NCI-H2227 (cell line): Measurements from ENCODE around the gene NPM1.
"Not testable (repeated sequence)": the region's sequence is repeated elsewhere in the genome, so short reads cannot be mapped to it uniquely, and the experiment has no call there.

Experiments
- DNase-seq: peaks from one replicate; lab custom pipeline; 2025; ENCODE audit not compliant: unreplicated experiment; lab: John Stamatoyannopoulos, UW

Gene NPM1, protein sequence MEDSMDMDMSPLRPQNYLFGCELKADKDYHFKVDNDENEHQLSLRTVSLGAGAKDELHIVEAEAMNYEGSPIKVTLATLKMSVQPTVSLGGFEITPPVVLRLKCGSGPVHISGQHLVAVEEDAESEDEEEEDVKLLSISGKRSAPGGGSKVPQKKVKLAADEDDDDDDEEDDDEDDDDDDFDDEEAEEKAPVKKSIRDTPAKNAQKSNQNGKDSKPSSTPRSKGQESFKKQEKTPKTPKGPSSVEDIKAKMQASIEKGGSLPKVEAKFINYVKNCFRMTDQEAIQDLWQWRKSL

DNA sequence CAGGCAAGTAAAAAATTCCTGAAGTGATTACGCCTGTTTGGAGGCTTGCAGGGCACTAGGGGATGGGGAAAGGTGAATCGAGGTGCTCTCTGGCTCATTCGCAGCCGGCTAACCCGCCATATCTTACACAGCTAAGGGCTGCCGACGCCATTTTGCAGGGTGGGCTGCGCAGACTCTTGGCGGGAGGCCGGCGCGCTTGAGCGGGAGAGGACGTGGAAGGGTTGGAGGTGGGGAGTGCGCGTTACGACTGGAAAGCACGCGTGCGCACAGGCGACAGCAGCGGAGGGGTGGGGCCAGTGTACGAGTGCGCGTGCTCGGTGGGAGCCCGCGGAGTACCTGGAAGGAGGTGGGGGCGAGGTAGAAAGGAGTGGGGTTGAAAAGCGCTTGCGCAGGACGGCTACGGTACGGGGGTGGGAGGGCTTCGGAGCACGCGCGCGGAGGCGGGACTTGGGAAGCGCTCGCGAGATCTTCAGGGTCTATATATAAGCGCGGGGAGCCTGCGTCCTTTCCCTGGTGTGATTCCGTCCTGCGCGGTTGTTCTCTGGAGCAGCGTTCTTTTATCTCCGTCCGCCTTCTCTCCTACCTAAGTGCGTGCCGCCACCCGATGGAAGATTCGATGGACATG, at the start of gene NPM1:
NPM1 (plus strand) TSS at position 505 of the 625 bp plus-strand sequence; CDS start at position 605, 100 bp downstream.
- DNase-seq: peak; percentile 97

DNA sequence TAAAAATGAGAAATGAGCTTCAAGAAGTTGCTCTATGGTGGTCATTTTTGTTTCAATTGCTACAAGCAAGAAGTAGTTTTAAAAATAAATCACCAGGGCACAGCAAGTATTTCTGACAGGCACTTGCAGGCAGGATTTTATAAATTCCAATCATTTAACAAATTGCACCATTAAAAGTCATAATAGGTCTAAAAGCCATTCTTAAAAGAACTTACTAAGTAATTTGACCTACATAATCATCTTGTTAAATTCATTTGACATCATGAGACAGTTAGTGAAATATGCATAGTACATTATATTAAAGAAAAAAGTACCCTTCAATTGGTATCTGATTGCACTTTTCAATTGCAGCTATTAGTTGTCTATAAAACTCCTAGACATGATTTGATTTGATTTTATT, 47.6 kb upstream of the NPM1 start:
- DNase-seq: no peak

- no peak for DNase-seq
Observed at GRCh38 chr5:171340491-171340890, 47.2 kb upstream of the NPM1 start.

DNA sequence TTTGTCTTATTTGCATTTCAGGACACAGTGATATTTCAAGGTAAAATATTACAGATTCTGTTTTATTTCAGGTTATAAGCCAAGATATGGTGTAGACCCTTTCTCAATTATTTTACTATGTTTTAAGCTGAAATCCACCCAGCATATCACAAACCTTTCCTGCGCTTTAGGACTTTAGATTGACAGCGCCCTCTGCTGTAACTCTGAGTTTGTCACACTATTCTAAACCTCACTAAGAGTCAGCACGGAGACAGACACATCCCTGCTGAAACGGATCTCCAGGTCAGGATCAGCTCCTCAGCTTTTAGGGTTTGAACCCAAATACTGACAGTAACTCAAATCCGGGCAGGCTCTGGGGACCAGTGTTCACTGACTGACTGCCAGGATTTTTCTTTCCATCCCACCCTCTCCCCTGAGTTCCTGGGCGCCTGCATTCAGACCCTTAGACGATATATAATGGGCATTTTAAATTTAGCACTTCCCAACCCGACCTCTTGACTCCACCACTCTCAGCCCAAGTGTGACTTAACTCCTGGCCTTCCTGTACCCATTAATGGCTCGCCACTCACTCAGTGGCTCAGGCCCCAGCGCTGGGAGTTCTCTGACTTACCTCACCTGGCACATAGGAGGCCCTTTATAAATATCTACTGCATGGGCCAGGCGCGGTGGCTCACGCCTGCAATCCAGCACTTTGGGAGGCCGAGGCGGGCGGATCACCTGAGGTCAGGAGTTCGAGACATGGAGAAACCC, 45.1 kb upstream of the NPM1 start:
- DNase-seq: peak; percentile 71

DNA sequence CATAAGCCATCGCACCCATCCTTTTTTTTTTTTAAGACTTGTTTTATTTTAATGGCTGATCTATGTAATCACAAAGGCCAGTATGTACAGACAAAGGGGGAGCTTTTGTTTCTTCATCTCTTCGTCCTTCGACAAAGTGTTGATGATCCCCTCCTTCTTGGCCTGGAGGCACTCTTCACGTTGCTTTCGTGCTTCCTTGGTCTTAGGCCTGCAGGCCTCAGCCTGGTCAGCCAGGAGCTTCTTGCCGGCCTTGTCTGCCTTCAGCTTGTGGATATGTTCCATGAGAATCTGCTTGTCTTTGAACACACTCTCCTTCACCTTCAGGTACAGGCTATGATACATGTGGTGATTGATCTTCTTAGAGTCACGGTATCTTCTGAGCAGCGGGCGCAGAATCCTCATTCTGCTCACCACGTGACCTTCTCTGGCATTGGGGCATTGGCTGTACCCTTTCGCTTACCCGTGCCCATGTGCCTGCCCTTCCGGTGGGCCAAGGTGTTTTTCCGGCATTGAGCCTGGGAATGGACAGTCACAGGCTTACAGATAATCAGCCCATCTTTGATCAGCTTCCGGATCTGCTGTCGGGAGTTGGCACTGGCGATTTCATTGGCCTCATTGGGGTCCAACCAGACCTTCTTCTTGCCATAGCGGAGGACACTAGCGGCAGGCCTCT, 42.6 kb upstream of the NPM1 start:
- no peak for DNase-seq

- no peak for DNase-seq
Observed at GRCh38 chr5:171351536-171352073, 36.0 kb upstream of the NPM1 start.

- no peak for DNase-seq
Observed at GRCh38 chr5:171355302-171355724, 32.3 kb upstream of the NPM1 start.

DNA sequence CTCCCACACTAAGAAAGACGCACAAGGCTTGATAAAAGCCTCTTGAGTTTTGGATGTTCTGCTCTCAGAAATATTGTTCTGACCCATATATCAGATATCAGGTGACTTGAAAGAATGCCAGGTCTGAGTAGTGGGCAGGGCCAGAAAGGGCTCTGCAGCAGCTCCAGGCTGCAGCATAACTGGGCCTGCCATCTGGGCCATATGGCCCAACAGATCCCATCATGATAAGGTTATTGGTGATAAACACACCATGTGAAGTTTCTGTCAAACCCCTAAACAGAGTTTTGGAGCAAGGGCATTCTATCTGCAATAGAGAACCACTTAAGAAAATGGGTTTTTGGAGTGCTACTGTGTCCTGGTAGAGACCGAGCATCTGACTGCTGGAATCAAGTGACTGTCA, 29.8 kb upstream of the NPM1 start:
- DNase-seq: no peak

- DNase-seq: not testable (repeated sequence)
Observed at GRCh38 chr5:171361151-171361550, 26.5 kb upstream of the NPM1 start.

DNA sequence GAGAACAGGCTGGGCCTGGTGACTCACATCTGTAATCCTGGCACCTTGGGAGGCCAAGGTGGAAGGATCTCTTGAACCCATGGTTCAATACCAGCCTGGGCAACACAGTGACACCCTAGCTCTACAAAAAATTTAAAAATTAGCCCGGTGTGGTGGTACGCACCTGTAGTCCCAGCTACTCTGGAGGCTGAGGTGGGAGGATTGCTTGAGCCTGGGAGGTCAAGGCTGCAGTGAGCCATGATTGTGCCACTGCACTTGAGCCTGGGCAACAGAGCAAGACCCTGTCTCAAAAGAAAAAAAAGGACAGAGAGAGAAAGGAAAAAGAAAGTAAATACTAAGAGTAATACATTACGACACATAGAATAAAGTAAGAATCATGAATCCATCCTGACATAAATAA, 24.4 kb upstream of the NPM1 start:
- not testable (repeated sequence) for DNase-seq

- DNase-seq: peak; percentile 25
Observed at GRCh38 chr5:171363846-171364245, 23.8 kb upstream of the NPM1 start.

DNA sequence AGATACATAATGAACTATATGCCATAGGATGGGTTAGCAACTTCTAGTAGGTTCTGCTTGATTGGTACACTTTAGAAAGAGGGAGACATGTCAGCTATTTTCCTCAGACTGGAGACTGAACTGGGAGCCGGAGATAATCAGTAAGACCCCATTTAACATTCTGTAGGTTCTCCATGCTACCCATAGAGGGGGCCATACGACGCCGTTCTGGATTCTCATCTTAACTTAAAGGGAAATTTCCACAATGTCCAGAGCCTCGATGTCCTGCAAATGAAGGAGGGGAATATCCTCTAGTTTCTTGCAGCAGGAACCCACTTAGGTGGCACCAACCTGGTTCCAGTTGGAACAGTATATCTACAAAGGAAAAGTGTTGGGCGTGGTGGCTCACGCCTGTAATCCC, 22.3 kb upstream of the NPM1 start:
- no peak for DNase-seq

GRCh38 chr5:171366645-171367044, 21.0 kb upstream of the NPM1 start:
- no peak for DNase-seq

DNA sequence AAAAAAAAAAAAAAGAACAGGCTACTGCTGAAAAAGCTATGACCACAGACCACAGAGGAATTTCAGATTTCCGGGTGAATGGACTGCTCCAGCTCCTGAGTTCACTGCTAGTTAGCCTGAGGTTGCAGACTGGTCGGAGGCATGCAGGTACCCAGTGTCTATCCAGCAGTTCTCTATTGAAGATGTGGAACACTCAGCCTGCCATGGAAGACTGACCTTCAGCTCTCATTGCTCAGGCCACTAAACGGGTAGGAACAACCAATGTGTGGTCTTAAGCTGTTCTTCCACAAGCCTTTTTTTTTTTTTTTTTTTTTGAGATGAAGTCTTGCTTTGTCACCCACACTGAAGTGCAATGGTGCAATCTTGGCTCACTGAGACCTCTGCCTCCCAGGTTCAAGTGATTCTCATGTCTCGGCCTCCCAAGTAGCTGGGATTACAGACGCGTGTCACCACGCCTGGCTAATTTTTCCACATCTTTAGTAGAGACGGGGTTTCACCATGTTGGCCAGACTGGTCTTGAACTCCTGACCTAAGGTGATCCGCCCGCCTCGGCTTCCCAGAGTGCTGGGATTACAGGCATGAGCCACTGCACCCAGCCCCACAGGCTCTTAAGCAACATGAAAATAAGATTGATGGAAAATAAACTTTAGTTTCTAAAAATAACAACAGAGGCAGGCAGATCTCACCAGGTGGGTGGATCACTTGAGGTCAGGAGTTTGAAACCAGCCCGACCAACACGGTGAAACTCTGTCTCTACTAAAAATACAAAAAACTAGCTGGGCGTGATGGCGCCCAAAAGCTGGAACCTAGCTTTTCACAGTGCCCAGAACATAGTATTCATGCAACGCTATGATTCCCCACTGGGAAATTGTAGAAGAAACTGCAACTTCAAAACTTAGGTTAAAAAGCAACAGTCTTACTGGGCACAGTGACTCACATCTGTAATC, 20.0 kb upstream of the NPM1 start:
- DNase-seq: no peak

DNA sequence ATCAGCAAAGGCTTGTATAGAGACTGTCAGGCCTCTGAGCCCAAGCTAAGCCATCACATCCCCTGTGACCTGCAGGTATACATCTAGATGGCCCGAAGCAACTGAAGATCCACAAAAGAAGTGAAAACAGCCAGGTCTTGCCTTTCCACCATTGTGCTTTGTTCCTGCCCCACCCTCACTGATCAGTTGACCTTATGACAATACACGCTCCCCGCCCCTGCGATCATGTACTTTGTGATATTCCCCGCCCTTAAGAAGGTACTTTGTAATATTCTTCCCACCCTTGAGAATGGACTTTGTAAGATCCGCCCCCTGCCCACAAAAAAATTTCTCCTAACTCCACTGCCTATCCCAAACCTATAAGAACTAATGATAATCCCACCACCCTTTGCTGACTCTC, 18.6 kb upstream of the NPM1 start:
- no peak for DNase-seq

GRCh38 chr5:171369898-171370297, 17.8 kb upstream of the NPM1 start:
- DNase-seq: no peak

- DNase-seq: not testable (repeated sequence)
Observed at GRCh38 chr5:171370881-171371280, 16.8 kb upstream of the NPM1 start.

- no peak for DNase-seq
Observed at GRCh38 chr5:171371326-171371725, 16.3 kb upstream of the NPM1 start.

- DNase-seq: no peak
Observed at GRCh38 chr5:171379961-171380360, 7.7 kb upstream of the NPM1 start.

GRCh38 chr5:171384416-171384815, 3.2 kb upstream of the NPM1 start:
- DNase-seq: not testable (repeated sequence)
